PC-3 (cell line): ENCODE measurements around the gene MRPS25. TPM values are rescaled to one million over a fixed set of nuclear protein-coding genes. Genes with fewer than 3 reads are reported as not detected.

Experiments
- ATAC-seq: fragments of 200-7000 bp; cut with Tn5 transposase; 2 replicates; pipeline ENCODE4 v1.9.1; 2020; ENCODE audit warnings: mild to moderate bottlenecking, moderate library complexity
- Bru-seq: library from RNA; stranded (reverse); fragments of 400-500 nt; gene quantifications from one replicate; lab custom pipeline; 2021; lab: Mats Ljungman, UMichigan
- BruChase-seq, 2 experiments: library from RNA; stranded (reverse); fragments of 400-500 nt; gene quantifications; one replicate each; lab custom pipeline; 2021; lab: Mats Ljungman, UMichigan
- BruUV-seq: library from RNA; stranded (reverse); fragments of 400-500 nt; replicated peaks from 2 replicates; lab custom pipeline; 2021; lab: Mats Ljungman, UMichigan
- CTCF ChIA-PET: fragments of 300-600 bp; sonication (Branson Sonifier 250); formaldehyde crosslinking; loops from one replicate; lab custom pipeline; 2022; ENCODE audit warnings: antibody characterized with exemption; lab: Charles Lee
- POLR2A ChIA-PET: fragments of 300-600 bp; sonication (Branson Sonifier 250); formaldehyde crosslinking; loops from one replicate; lab custom pipeline; 2022; ENCODE audit warnings: antibody characterized with exemption; ENCODE audit not compliant: unreplicated experiment; lab: Charles Lee
- DNase-seq: peaks from one replicate; pipeline ENCODE4 v3.0.0-alpha.2; 2015
- H2AFZ ChIP-seq: fragments of 300-600 bp; sonication (generic); 2 replicates; pipeline ENCODE4 v1.6.0; 2016; ENCODE audit warnings: antibody characterized with exemption, low read length
- H3F3A ChIP-seq: fragments of 300-600 bp; sonication (generic); one replicate; pipeline ENCODE4 v1.6.0; 2017; ENCODE audit warnings: antibody characterized with exemption, low read length, control low read depth, mild to moderate bottlenecking; ENCODE audit not compliant: unreplicated experiment
- H3K27ac ChIP-seq: fragments of 300-600 bp; sonication (generic); 2 replicates; pipeline ENCODE4 v1.5.1; 2016; ENCODE audit warnings: mild to moderate bottlenecking, low read length
- H3K27me3 ChIP-seq: fragments of 300-600 bp; sonication (generic); 2 replicates; pipeline ENCODE4 v1.6.1; 2016; ENCODE audit warnings: low read length, mixed read lengths
- H3K36me3 ChIP-seq: fragments of 300-600 bp; sonication (generic); 2 replicates; pipeline ENCODE4 v1.6.1; 2016; ENCODE audit warnings: low read depth, mixed run types, low read length, mixed read lengths
- H3K4me1 ChIP-seq: fragments of 300-600 bp; sonication (generic); 2 replicates; pipeline ENCODE4 v1.5.1; 2016; ENCODE audit warnings: low read length; ENCODE audit not compliant: insufficient read depth
- H3K4me2 ChIP-seq: fragments of 300-600 bp; sonication (generic); 2 replicates; pipeline ENCODE4 v1.6.0; 2016; ENCODE audit warnings: low read length
- H3K4me3 ChIP-seq: fragments of 300-600 bp; sonication (generic); 2 replicates; pipeline ENCODE4 v1.5.1; 2016; ENCODE audit warnings: mild to moderate bottlenecking, low read length, mixed read lengths
- H3K79me2 ChIP-seq: fragments of 300-600 bp; sonication (generic); 2 replicates; pipeline ENCODE4 v1.6.1; 2017; ENCODE audit warnings: low read length, mixed read lengths
- H3K9ac ChIP-seq: fragments of 300-600 bp; sonication (generic); 2 replicates; pipeline ENCODE4 v1.6.0; 2016; ENCODE audit warnings: mild to moderate bottlenecking, low read length
- H3K9me2 ChIP-seq: fragments of 300-600 bp; sonication (generic); replicated peaks from 2 replicates; pipeline ENCODE4 v1.6.1; 2016; ENCODE audit warnings: mixed run types, low read length, mixed read lengths
- H3K9me3 ChIP-seq: fragments of 300-600 bp; sonication (generic); 2 replicates; pipeline ENCODE4 v1.6.1; 2016; ENCODE audit warnings: low read length, mixed read lengths
- H4K20me1 ChIP-seq: fragments of 300-600 bp; sonication (generic); 2 replicates; pipeline ENCODE4 v1.6.1; 2016; ENCODE audit warnings: low read length, mixed read lengths
- EZH2 ChIP-seq: fragments of 300-600 bp; sonication (generic); IDR thresholded peaks from one replicate; pipeline ENCODE4 v1.6.1; 2017; ENCODE audit warnings: antibody characterized with exemption, mild to moderate bottlenecking, low read length; ENCODE audit not compliant: unreplicated experiment
- EZH2phosphoT487 ChIP-seq: fragments of 300-600 bp; sonication (generic); IDR thresholded peaks from 2 replicates; pipeline ENCODE4 v1.6.1; 2018; ENCODE audit warnings: mild to moderate bottlenecking, antibody characterized with exemption, low read length, borderline replicate concordance
- intact Hi-C: fragments of 100-400 bp; cut with micrococcal nuclease; formaldehyde crosslinking; loops from 2 replicates; pipeline ENCODE4 v1.9.0; 2023
- long read RNA-seq: library from polyadenylated mRNA; unstranded; transcript quantifications from one replicate; pipeline ENCODE4 v2.0.0, GENCODE V29; 2021; ENCODE audit not compliant: unreplicated experiment
- total RNA-seq: library from RNA; depleted of rRNA; stranded (reverse); fragments of >200 nt; gene quantifications from 2 replicates; pipeline ENCODE4 v1.2.3, GENCODE V29; 2014; rRNA removed
- TF ChIP-seq, protein P1 (sequence below): fragments of 300-600 bp; sonication (generic); conservative IDR thresholded peaks from 2 replicates; pipeline ENCODE4 v1.5.1; 2017; ENCODE audit warnings: antibody characterized with exemption, low read depth, mild to moderate bottlenecking, low read length

The MRPS25 gene
- total RNA-seq: 42.9 and 46.0 TPM in 2 replicates
- Bru-seq, nascent RNA: percentile 90 among the genes with signal in this experiment
- percentile 90 among the genes with signal in this experiment for BruChase-seq, experiment 1, labeled RNA remaining after a 6-hour chase
- BruChase-seq, experiment 2, labeled RNA remaining after a 2-hour chase: percentile 93 among the genes with signal in this experiment
- long read RNA-seq, full-length matches to known transcripts: 67 of 145 reads
- long read RNA-seq, partial matches to known transcripts: 18 of 145 reads
- long read RNA-seq, other reads (novel, unspliced or antisense): 60 of 145 reads

DNA sequence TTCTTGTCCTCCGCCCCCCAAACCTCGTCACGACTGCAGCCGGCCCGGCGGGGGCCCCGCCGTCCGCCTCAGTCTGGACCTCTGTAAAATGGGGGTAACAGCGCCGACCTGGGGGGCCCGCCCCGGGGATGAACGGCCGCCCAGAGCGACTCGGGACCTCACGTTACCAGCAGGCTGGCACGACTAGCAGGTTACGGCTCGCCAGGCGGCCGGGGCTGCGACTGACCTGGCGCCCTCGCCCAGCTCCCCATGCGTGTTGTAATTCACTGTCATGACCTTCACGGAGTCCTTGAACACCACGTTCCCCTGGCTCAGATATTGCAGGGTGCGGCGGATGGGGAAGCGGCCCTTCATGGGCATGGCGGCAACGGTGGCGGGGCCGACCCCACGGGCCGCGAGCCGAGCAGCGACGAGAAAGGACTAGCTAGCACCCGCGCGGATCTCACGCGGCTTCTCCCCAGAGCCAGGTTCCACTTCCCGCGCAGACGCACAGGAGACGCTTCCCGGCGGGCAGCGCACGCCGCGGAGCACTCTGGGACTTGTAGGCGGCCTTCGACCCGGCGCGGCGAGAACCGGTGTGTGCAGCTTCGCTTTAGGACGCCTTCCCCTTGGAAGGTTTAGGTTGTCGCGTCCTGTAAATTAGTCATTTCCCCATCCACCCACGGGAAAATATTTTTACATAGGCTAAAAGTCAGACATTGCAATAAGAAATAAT is at the start of gene MRPS25:
Gene MRPS25 (minus strand): TSS at position 481 of the 715 bp plus-strand sequence. CDS start 121 bp downstream, at position 360.
- peak within 1 kb of the TSS; percentile 88 for H3K4me3 ChIP-seq
- peaks cover 15% of the 10 kb centered on the region for H4K20me1 ChIP-seq
- peaks cover 4% of the 10 kb centered on the region; the same call in 1 of the 2 replicates for H3K36me3 ChIP-seq
- TF ChIP-seq, protein P1, sequence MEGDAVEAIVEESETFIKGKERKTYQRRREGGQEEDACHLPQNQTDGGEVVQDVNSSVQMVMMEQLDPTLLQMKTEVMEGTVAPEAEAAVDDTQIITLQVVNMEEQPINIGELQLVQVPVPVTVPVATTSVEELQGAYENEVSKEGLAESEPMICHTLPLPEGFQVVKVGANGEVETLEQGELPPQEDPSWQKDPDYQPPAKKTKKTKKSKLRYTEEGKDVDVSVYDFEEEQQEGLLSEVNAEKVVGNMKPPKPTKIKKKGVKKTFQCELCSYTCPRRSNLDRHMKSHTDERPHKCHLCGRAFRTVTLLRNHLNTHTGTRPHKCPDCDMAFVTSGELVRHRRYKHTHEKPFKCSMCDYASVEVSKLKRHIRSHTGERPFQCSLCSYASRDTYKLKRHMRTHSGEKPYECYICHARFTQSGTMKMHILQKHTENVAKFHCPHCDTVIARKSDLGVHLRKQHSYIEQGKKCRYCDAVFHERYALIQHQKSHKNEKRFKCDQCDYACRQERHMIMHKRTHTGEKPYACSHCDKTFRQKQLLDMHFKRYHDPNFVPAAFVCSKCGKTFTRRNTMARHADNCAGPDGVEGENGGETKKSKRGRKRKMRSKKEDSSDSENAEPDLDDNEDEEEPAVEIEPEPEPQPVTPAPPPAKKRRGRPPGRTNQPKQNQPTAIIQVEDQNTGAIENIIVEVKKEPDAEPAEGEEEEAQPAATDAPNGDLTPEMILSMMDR: no peak
- TF ChIP-seq EZH2 (no peak), EZH2phosphoT487 (no peak)
- no peaks in the 10 kb centered on the region for H3K9me3 ChIP-seq
- ChIA-PET CTCF (interaction anchor here (1.0 kb wide), 1 partner anchor 14 kb away, joined by 4 read pairs; no protein-coding TSS in a partner anchor), POLR2A (interaction anchor here (0.6 to 0.9 kb wide), 3 partner anchors 53 to 153 kb away, joined by 3 to 9 read pairs (median 6); partner anchors contain the start of gene CAPN7)
- H3K9me2 ChIP-seq: no peaks in the 10 kb centered on the region
- intact Hi-C loops: loop anchor here (2.0 kb wide), 1 partner anchor 34 kb away; the partner anchor contains the start of gene RBSN
- ATAC-seq: peak; percentile 97
- DNase-seq: peak; percentile 94
- peak within 1 kb of the TSS; percentile 81 for H2AFZ ChIP-seq
- no peaks in the 10 kb centered on the region for H3F3A ChIP-seq
- no peaks in the 10 kb centered on the region for H3K27me3 ChIP-seq
- peaks cover 17% of the 10 kb centered on the region for H3K4me1 ChIP-seq
- peaks cover 34% of the 10 kb centered on the region for H3K79me2 ChIP-seq
- BruUV-seq: TSS peak; percentile 47
- H3K27ac ChIP-seq: peak within 1 kb of the TSS; percentile 54
- H3K9ac ChIP-seq: peak within 1 kb of the TSS; percentile 98
- peak within 1 kb of the TSS; percentile 77 for H3K4me2 ChIP-seq

DNA sequence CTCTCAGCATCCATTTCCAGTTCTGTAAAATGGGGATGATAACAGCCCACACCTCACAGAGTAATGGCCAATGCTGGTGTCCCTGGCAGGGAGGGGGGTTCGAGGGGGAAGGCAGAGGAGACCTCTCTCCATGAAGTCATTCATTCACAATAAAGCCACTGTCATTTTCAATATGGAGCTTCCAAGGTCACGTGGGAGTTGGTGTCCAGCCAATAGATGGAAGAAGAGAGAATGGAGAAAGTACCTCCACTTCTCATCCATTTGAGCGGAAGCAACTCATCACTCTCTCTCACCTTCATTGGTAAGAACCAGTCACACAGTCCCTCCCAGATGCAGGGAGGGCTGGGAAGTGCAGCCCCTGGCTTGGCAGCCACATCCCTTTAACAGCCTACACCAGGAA is 48.8 kb upstream of the MRPS25 start:
- no peaks in the 10 kb centered on the region for H3F3A ChIP-seq
- H3K36me3 ChIP-seq: no peaks in the 10 kb centered on the region
- ChIA-PET CTCF (no interaction called here), POLR2A (no interaction called here)
- DNase-seq (no peak), ATAC-seq (no peak)
- TF ChIP-seq EZH2phosphoT487: no peak
- TF ChIP-seq EZH2: no peak
- TF ChIP-seq, protein P1: no peak
- H3K27ac ChIP-seq: no peak overlapping the region
- H3K27me3 ChIP-seq: no peaks in the 10 kb centered on the region
- no peak overlapping the region for H3K4me2 ChIP-seq
- intact Hi-C loops: no loop called here
- no peak overlapping the region for H3K9ac ChIP-seq
- no peak overlapping the region for H2AFZ ChIP-seq
- no peaks in the 10 kb centered on the region for H4K20me1 ChIP-seq
- no peak overlapping the region for H3K4me3 ChIP-seq
- no TSS peak for BruUV-seq
- H3K9me3 ChIP-seq: no peaks in the 10 kb centered on the region
- H3K9me2 ChIP-seq: no peaks in the 10 kb centered on the region
- no peaks in the 10 kb centered on the region for H3K79me2 ChIP-seq
- no peaks in the 10 kb centered on the region for H3K4me1 ChIP-seq
